ENCODE results near the gene FOXJ1. TPM values are rescaled to one million over a fixed set of nuclear protein-coding genes. Genes with fewer than 3 reads are reported as not detected.

FOXJ1 gene
- total and polyA plus RNA-seq, 2 of the 4 experiments (the other 2 are of a cell fraction) = 0.05 TPM; not detected in 1

Small RNA genes within 50 kb of the gene (microRNA-seq; reads per million reads assigned to microRNA genes)
- 0 to 0.73 reads per million in 2 experiments for gene MIR6868 (ENCODE audit: insufficient read depth in 1 of 2, insufficient read length in 1 of 2, unreplicated experiment in 1 of 2)

Small RNA genes within 50 kb of the gene (small RNA-seq; reads per million reads assigned to genes)
- 0 reads per million in 5 experiments for gene MIR6868

Other genes with a start within 250 kb of the FOXJ1 start
- 7.9 and 8.1 TPM in 2 replicates for gene TRIM65, start 244.3 kb downstream of the FOXJ1 start, total RNA-seq (2012; rRNA removed)
- 10.6 and 10.8 TPM in 2 replicates for gene TRIM65, start 244.3 kb downstream of the FOXJ1 start, polyA plus RNA-seq (2012; rRNA removed)
- 13.3 and 15.3 TPM in 2 replicates for gene MRPL38, start 236.4 kb downstream of the FOXJ1 start, total RNA-seq (2012; rRNA removed)
- gene MRPL38, start 236.4 kb downstream of the FOXJ1 start, polyA plus RNA-seq (2012; rRNA removed) = 42.5 and 55.5 TPM in 2 replicates
- 4.5 and 5.3 TPM in 2 replicates for gene FBF1, start 200.2 kb downstream of the FOXJ1 start, total RNA-seq (2012; rRNA removed)
- 8.0 and 9.3 TPM in 2 replicates for gene FBF1, start 200.2 kb downstream of the FOXJ1 start, polyA plus RNA-seq (2012; rRNA removed)
- 61.9 and 94.8 TPM in 2 replicates for gene ACOX1, start 162.1 kb downstream of the FOXJ1 start, total RNA-seq (2012; rRNA removed)
- 14.9 and 16.1 TPM in 2 replicates for gene ACOX1, start 162.1 kb downstream of the FOXJ1 start, polyA plus RNA-seq (2012; rRNA removed)
- gene TEN1, start 162.0 kb downstream of the FOXJ1 start, total RNA-seq (2012; rRNA removed) = 14.7 and 15.6 TPM in 2 replicates
- gene TEN1, start 162.0 kb downstream of the FOXJ1 start, polyA plus RNA-seq (2012; rRNA removed) = 17.1 and 17.9 TPM in 2 replicates
- 0.56 and 0.72 TPM in 2 replicates for gene CDK3, start 140.4 kb downstream of the FOXJ1 start, total RNA-seq (2012; rRNA removed)
- gene CDK3, start 140.4 kb downstream of the FOXJ1 start, polyA plus RNA-seq (2012; rRNA removed) = 6.7 and 8.8 TPM in 2 replicates
- not detected in 2 replicates for gene EVPL, start 113.9 kb downstream of the FOXJ1 start, total RNA-seq (2012; rRNA removed)
- gene EVPL, start 113.9 kb downstream of the FOXJ1 start, polyA plus RNA-seq (2012; rRNA removed) = not detected in 2 replicates
- gene SRP68, start 68.7 kb downstream of the FOXJ1 start, total RNA-seq (2012; rRNA removed) = 47.1 and 47.2 TPM in 2 replicates
- 69.1 and 82.6 TPM in 2 replicates for gene SRP68, start 68.7 kb downstream of the FOXJ1 start, polyA plus RNA-seq (2012; rRNA removed)
- not detected in 2 replicates for gene GALR2, start 66.5 kb downstream of the FOXJ1 start, total RNA-seq (2012; rRNA removed)
- gene GALR2, start 66.5 kb downstream of the FOXJ1 start, polyA plus RNA-seq (2012; rRNA removed) = 0.07 and 0.10 TPM in 2 replicates
- gene ZACN, start 62.1 kb downstream of the FOXJ1 start, total RNA-seq (2012; rRNA removed) = not detected in 2 replicates
- gene ZACN, start 62.1 kb downstream of the FOXJ1 start, polyA plus RNA-seq (2012; rRNA removed) = not detected in 2 replicates
- 98.9 and 118 TPM in 2 replicates for gene EXOC7, start 37.5 kb downstream of the FOXJ1 start, total RNA-seq (2012; rRNA removed)
- 85.9 and 89.5 TPM in 2 replicates for gene EXOC7, start 37.5 kb downstream of the FOXJ1 start, polyA plus RNA-seq (2012; rRNA removed)
- 0.54 and 0.83 TPM in 2 replicates for gene RNF157, start 99.2 kb upstream of the FOXJ1 start, total RNA-seq (2012; rRNA removed)
- 1.1 and 1.3 TPM in 2 replicates for gene RNF157, start 99.2 kb upstream of the FOXJ1 start, polyA plus RNA-seq (2012; rRNA removed)
- gene UBALD2, start 124.1 kb upstream of the FOXJ1 start, total RNA-seq (2012; rRNA removed) = 0.90 and 1.4 TPM in 2 replicates
- gene UBALD2, start 124.1 kb upstream of the FOXJ1 start, polyA plus RNA-seq (2012; rRNA removed) = 12.1 and 19.9 TPM in 2 replicates
- 3.9 and 4.8 TPM in 2 replicates for gene QRICH2, start 167.0 kb upstream of the FOXJ1 start, total RNA-seq (2012; rRNA removed)
- 4.3 and 4.7 TPM in 2 replicates for gene QRICH2, start 167.0 kb upstream of the FOXJ1 start, polyA plus RNA-seq (2012; rRNA removed)
- 29.2 and 34.4 TPM in 2 replicates for gene PRPSAP1, start 212.7 kb upstream of the FOXJ1 start, total RNA-seq (2012; rRNA removed)
- 38.6 and 48.6 TPM in 2 replicates for gene PRPSAP1, start 212.7 kb upstream of the FOXJ1 start, polyA plus RNA-seq (2012; rRNA removed)
- gene SPHK1, start 243.4 kb upstream of the FOXJ1 start, total RNA-seq (2012; rRNA removed) = 44.4 and 45.8 TPM in 2 replicates
- gene SPHK1, start 243.4 kb upstream of the FOXJ1 start, polyA plus RNA-seq (2012; rRNA removed) = 82.7 and 94.2 TPM in 2 replicates

Data from IMR-90 (cell line).